MCF 10A (cell line): ENCODE measurements around the gene SLC22A14. TPM values are rescaled to one million over a fixed set of nuclear protein-coding genes. Genes with fewer than 3 reads are reported as not detected.

Experiments
- BruUV-seq: library from RNA; stranded (reverse); fragments of 400-500 nt; replicated peaks from 2 replicates; lab custom pipeline; 2021; lab: Mats Ljungman, UMichigan
- CTCF ChIA-PET: fragments of 300-600 bp; sonication (Branson Sonifier 250); formaldehyde crosslinking; extraction: SDS; loops from one replicate; lab custom pipeline; 2021; ENCODE audit warnings: antibody characterized with exemption, inconsistent platforms; lab: Yijun Ruan, JAX
- POLR2A ChIA-PET: fragments of 300-600, 350-650 bp; sonication (Branson Sonifier 250); formaldehyde crosslinking; extraction: SDS; loops from one replicate; lab custom pipeline; 2020; ENCODE audit warnings: antibody characterized with exemption, inconsistent platforms; lab: Yijun Ruan, JAX
- DNase-seq: peaks from one replicate; pipeline ENCODE4 v3.0.0-alpha.2; 2018; ENCODE audit not compliant: unreplicated experiment
- H3K27ac Mint-ChIP-seq: one replicate; pipeline ENCODE4 v1.8.0; 2022; ENCODE audit warnings: mild to moderate bottlenecking, low read depth, mixed read lengths; ENCODE audit not compliant: unreplicated experiment
- H3K27me3 Mint-ChIP-seq: one replicate; pipeline ENCODE4 v1.8.0; 2022; ENCODE audit warnings: mixed read lengths; ENCODE audit not compliant: insufficient read depth, unreplicated experiment
- H3K36me3 Mint-ChIP-seq: one replicate; pipeline ENCODE4 v1.8.0; 2022; ENCODE audit warnings: mild to moderate bottlenecking, moderate library complexity, mixed read lengths; ENCODE audit not compliant: insufficient read depth, unreplicated experiment
- H3K4me1 Mint-ChIP-seq: one replicate; pipeline ENCODE4 v1.8.0; 2022; ENCODE audit warnings: mixed read lengths; ENCODE audit not compliant: insufficient read depth, unreplicated experiment
- H3K4me3 Mint-ChIP-seq: one replicate; pipeline ENCODE4 v1.8.0; 2022; ENCODE audit warnings: mild to moderate bottlenecking, moderate library complexity, mixed read lengths; ENCODE audit not compliant: unreplicated experiment
- H3K9me3 Mint-ChIP-seq: one replicate; pipeline ENCODE4 v1.8.0; 2022; ENCODE audit warnings: mixed read lengths; ENCODE audit not compliant: unreplicated experiment
- CTCF ChIP-seq: fragments of 200-600 bp; IDR thresholded peaks from one replicate; pipeline ENCODE4 v1.8.0; 2022; ENCODE audit warnings: antibody characterized with exemption, mild to moderate bottlenecking; ENCODE audit not compliant: unreplicated experiment
- intact Hi-C: fragments of 100-400 bp; cut with micrococcal nuclease; formaldehyde crosslinking; loops from 2 replicates; pipeline ENCODE4 v1.14.1; 2022
- total RNA-seq: library from RNA; stranded (reverse); gene quantifications from 2 replicates; pipeline ENCODE4 v1.2.3, GENCODE V29; 2022

Gene SLC22A14
- total RNA-seq, 1 experiment from 2014 or later = 0.44 TPM

- H3K4me3 Mint-ChIP-seq = peak overlapping the region; percentile 69
- TF ChIP-seq CTCF = no peak
- no peaks in the 10 kb centered on the region for H3K9me3 Mint-ChIP-seq
- ChIA-PET POLR2A (interaction anchor here (1.7 to 2.0 kb wide), 2 partner anchors 7 to 132 kb away, joined by 8 to 10 read pairs; no protein-coding TSS in a partner anchor), CTCF (interaction anchor here (0.6 to 4.6 kb wide), 18 partner anchors 7 to 229 kb away, joined by 3 to 117 read pairs (median 12); partner anchors contain the start of gene EXOG)
- H3K27me3 Mint-ChIP-seq = no peaks in the 10 kb centered on the region
- H3K36me3 Mint-ChIP-seq = no peaks in the 10 kb centered on the region
- DNase-seq = no peak
- H3K27ac Mint-ChIP-seq = no peak overlapping the region
- BruUV-seq = no TSS peak
- intact Hi-C loops = loop anchor here (2.0 to 10.0 kb wide), 6 partner anchors 107 to 373 kb away; partner anchors contain the start of genes ACAA1 and MYD88
- peaks cover 9% of the 10 kb centered on the region for H3K4me1 Mint-ChIP-seq
Measured at GRCh38 chr3:38347421-38348200, 65.5 kb downstream of the SLC22A14 start.

DNA sequence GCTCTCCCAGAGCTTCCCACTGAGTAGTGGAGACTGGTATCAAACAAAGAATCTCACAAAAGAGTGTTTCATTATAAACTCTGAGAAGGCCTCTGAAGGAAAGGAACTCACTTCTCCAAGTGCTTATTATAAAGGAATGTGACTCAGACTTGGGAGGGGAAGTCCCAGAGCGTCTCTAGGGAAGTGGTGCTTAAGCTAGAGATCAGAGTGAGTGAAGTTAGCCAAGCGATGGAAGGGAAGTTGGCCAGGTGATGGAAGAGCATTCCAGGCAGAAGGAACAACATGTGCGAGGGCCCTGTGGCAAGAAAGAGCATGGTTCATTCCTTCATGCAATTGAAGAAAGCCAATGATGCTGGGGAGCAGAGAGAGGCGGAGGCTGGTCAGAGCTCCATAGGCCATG lies 66.8 kb downstream of the SLC22A14 start:
- Mint-ChIP-seq H3K36me3 (no peaks in the 10 kb centered on the region), H3K4me3 (no peak overlapping the region), H3K27ac (no peak overlapping the region), H3K4me1 (peaks cover 15% of the 10 kb centered on the region), H3K9me3 (no peaks in the 10 kb centered on the region), H3K27me3 (no peaks in the 10 kb centered on the region)
- ChIA-PET CTCF (interaction anchor here (0.5 to 1.5 kb wide), 7 partner anchors 50 to 919 kb away, joined by 3 to 4 read pairs (median 3); no protein-coding TSS in a partner anchor), POLR2A (no interaction called here)
- BruUV-seq = no TSS peak
- intact Hi-C loops = loop anchor here (5.0 to 10.0 kb wide), 4 partner anchors 212 to 374 kb away; partner anchors contain the start of genes ACAA1 and MYD88
- TF ChIP-seq CTCF = no peak
- DNase-seq = peak; percentile 51

DNA sequence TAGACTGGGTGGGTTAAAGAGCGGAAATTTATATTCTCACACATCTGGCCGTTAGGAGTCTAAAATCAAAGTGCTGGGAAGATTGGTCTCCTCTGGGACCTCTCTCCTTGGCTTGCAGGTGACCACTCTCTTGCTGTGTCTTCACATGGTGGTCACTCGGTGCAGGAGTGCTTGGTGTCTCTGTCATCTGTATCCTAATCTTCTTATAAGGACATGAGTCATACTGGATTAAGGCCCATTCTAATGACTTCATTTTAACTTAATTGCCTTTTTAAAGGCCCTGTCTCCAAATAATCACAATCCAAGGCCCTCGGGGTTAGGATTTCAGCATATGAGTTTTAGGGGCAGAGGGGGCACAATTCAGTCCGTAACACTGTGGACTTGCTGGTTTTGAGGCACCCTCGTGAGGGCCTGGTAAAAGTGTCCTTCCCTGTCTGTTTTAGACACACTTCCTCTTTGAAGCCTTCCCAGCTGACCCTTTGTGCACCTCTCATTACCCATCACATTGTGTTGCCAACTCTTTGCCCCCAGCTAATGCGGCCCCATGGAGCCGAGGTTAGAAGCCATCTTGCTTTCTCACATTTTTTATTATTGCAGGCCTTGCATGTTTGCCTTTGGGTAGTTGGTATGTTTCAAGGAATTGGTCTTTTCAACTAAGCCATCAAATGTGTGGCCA lies 67.7 kb downstream of the SLC22A14 start:
- no peak overlapping the region for H3K4me3 Mint-ChIP-seq
- POLR2A ChIA-PET = no interaction called here

More for the DNA sequence above, 67.7 kb downstream of the SLC22A14 start:
- H3K4me1 Mint-ChIP-seq = peaks cover 18% of the 10 kb centered on the region
- CTCF ChIA-PET = interaction anchor here (0.9 to 1.5 kb wide), 2 partner anchors 9 to 130 kb away, joined by 4 to 5 read pairs; no protein-coding TSS in a partner anchor
- no TSS peak for BruUV-seq
- no peak for TF ChIP-seq CTCF
- H3K27ac Mint-ChIP-seq = no peak overlapping the region
- H3K36me3 Mint-ChIP-seq = no peaks in the 10 kb centered on the region
- no peak for DNase-seq
- H3K27me3 Mint-ChIP-seq = no peaks in the 10 kb centered on the region
- intact Hi-C loops = loop anchor here (5.0 to 10.0 kb wide), 4 partner anchors 213 to 375 kb away; partner anchors contain the start of genes ACAA1 and MYD88
- no peaks in the 10 kb centered on the region for H3K9me3 Mint-ChIP-seq
